MCF 10A (cell line): ENCODE measurements around the gene VRK3. TPM values are rescaled to one million over a fixed set of nuclear protein-coding genes. Genes with fewer than 3 reads are reported as not detected.

Experiments
- BruUV-seq: library from RNA; stranded (reverse); fragments of 400-500 nt; replicated peaks from 2 replicates; lab custom pipeline; 2021; lab: Mats Ljungman, UMichigan
- CTCF ChIA-PET: fragments of 300-600 bp; sonication (Branson Sonifier 250); formaldehyde crosslinking; extraction: SDS; loops from one replicate; lab custom pipeline; 2021; ENCODE audit warnings: antibody characterized with exemption, inconsistent platforms; lab: Yijun Ruan, JAX
- POLR2A ChIA-PET: fragments of 300-600, 350-650 bp; sonication (Branson Sonifier 250); formaldehyde crosslinking; extraction: SDS; loops from one replicate; lab custom pipeline; 2020; ENCODE audit warnings: antibody characterized with exemption, inconsistent platforms; lab: Yijun Ruan, JAX
- DNase-seq: peaks from one replicate; pipeline ENCODE4 v3.0.0-alpha.2; 2018; ENCODE audit not compliant: unreplicated experiment
- H3K27ac Mint-ChIP-seq: one replicate; pipeline ENCODE4 v1.8.0; 2022; ENCODE audit warnings: mild to moderate bottlenecking, low read depth, mixed read lengths; ENCODE audit not compliant: unreplicated experiment
- H3K27me3 Mint-ChIP-seq: one replicate; pipeline ENCODE4 v1.8.0; 2022; ENCODE audit warnings: mixed read lengths; ENCODE audit not compliant: insufficient read depth, unreplicated experiment
- H3K36me3 Mint-ChIP-seq: one replicate; pipeline ENCODE4 v1.8.0; 2022; ENCODE audit warnings: mild to moderate bottlenecking, moderate library complexity, mixed read lengths; ENCODE audit not compliant: insufficient read depth, unreplicated experiment
- H3K4me1 Mint-ChIP-seq: one replicate; pipeline ENCODE4 v1.8.0; 2022; ENCODE audit warnings: mixed read lengths; ENCODE audit not compliant: insufficient read depth, unreplicated experiment
- H3K4me3 Mint-ChIP-seq: one replicate; pipeline ENCODE4 v1.8.0; 2022; ENCODE audit warnings: mild to moderate bottlenecking, moderate library complexity, mixed read lengths; ENCODE audit not compliant: unreplicated experiment
- H3K9me3 Mint-ChIP-seq: one replicate; pipeline ENCODE4 v1.8.0; 2022; ENCODE audit warnings: mixed read lengths; ENCODE audit not compliant: unreplicated experiment
- CTCF ChIP-seq: fragments of 200-600 bp; IDR thresholded peaks from one replicate; pipeline ENCODE4 v1.8.0; 2022; ENCODE audit warnings: antibody characterized with exemption, mild to moderate bottlenecking; ENCODE audit not compliant: unreplicated experiment
- intact Hi-C: fragments of 100-400 bp; cut with micrococcal nuclease; formaldehyde crosslinking; loops from 2 replicates; pipeline ENCODE4 v1.14.1; 2022
- total RNA-seq: library from RNA; stranded (reverse); gene quantifications from 2 replicates; pipeline ENCODE4 v1.2.3, GENCODE V29; 2022

The VRK3 gene
- total RNA-seq, 1 experiment from 2014 or later, result 24.7 TPM

- ChIA-PET CTCF (interaction anchor here (0.6 to 2.8 kb wide), 5 partner anchors 10 to 1961 kb away, joined by 3 to 11 read pairs (median 3); partner anchors contain the start of gene ZNF615), POLR2A (interaction anchor here (0.6 kb wide), 1 partner anchor 384 kb away, joined by 4 read pairs; no protein-coding TSS in a partner anchor)
- Mint-ChIP-seq H3K27me3 (no peaks in the 10 kb centered on the region), H3K4me3 (no peak overlapping the region), H3K4me1 (no peaks in the 10 kb centered on the region), H3K36me3 (peaks cover 56% of the 10 kb centered on the region), H3K27ac (no peak overlapping the region), H3K9me3 (peaks cover 39% of the 10 kb centered on the region)
- no peak for DNase-seq
- intact Hi-C loops, result no loop called here
- no peak for TF ChIP-seq CTCF
- BruUV-seq, result no TSS peak
These were observed 22.5 kb upstream of the VRK3 start for GRCh38 chr19:50047671-50048070.

DNA sequence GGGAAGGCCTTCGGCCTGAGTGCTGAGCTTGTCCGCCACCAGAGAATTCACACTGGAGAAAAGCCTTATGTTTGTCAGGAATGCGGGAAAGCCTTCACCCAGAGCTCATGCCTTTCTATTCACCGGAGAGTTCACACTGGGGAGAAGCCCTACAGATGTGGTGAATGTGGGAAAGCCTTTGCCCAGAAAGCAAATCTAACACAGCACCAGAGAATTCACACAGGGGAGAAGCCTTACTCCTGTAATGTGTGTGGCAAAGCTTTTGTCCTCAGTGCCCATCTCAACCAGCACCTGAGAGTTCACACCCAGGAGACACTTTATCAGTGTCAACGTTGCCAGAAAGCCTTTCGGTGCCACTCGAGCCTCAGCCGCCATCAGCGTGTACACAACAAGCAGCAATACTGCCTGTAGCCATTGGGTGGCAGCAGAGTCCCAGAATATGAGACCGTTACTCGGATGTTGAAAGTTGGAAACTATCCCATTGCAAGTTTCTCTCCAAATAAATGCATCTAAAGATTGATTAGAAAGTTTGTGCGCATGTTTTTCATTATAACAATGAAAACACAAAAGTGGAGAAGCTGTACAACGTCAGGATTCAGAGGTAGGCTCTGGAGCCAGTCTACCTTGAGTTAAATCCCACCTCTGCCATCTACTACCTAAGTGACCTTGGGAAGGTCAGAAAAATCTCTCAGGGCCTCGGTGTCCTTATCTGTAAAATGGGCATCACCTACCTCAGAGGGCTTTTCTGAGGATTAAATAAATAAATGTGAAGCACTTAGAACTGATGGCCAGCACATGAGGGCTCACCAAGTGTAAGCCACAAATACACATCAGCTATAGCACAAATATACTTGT is 21.7 kb upstream of the VRK3 start:
- DNase-seq, result no peak
- no peak overlapping the region for H3K27ac Mint-ChIP-seq
- TF ChIP-seq CTCF, result no peak
- no peaks in the 10 kb centered on the region for H3K4me1 Mint-ChIP-seq
- CTCF ChIA-PET, result interaction anchor here (0.7 to 2.8 kb wide), 3 partner anchors 9 to 1961 kb away, joined by 3 to 11 read pairs (median 4); partner anchors contain the start of gene ZNF615
- no peak overlapping the region for H3K4me3 Mint-ChIP-seq
- peaks cover 47% of the 10 kb centered on the region for H3K9me3 Mint-ChIP-seq
- no TSS peak for BruUV-seq
- POLR2A ChIA-PET, result no interaction called here
- H3K36me3 Mint-ChIP-seq, result peaks cover 64% of the 10 kb centered on the region
- no peaks in the 10 kb centered on the region for H3K27me3 Mint-ChIP-seq
- intact Hi-C loops, result no loop called here

- ChIA-PET CTCF (no interaction called here), POLR2A (no interaction called here)
- Mint-ChIP-seq H3K36me3 (peaks cover 81% of the 10 kb centered on the region), H3K27me3 (no peaks in the 10 kb centered on the region), H3K9me3 (peaks cover 50% of the 10 kb centered on the region), H3K4me1 (no peaks in the 10 kb centered on the region), H3K4me3 (no peak overlapping the region), H3K27ac (no peak overlapping the region)
- DNase-seq, result no peak
- intact Hi-C loops, result no loop called here
- no TSS peak for BruUV-seq
- TF ChIP-seq CTCF, result no peak
These were observed 19.8 kb upstream of the VRK3 start for GRCh38 chr19:50044922-50045321.

DNA sequence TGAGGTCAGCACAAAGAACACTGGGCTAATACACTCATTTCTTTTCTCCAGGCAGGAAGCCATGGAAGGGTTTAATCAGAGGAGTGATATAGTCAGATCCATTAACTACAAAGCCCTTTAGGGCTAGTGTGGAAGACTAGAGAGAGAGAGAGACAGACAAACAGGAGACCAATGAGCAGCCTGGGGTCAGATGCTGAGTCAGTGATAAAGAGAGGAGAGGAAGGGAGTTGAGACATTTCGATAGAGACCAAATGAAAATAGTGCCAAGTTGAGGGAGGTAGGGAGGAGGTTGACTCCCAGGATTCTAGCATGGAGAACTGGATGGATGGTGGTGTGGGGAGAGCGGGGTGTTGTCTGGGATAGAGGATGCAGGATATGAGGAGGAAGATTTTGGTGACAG is 18.8 kb upstream of the VRK3 start:
- TF ChIP-seq CTCF, result no peak
- H3K4me1 Mint-ChIP-seq, result no peaks in the 10 kb centered on the region
- POLR2A ChIA-PET, result no interaction called here
- BruUV-seq, result no TSS peak
- H3K36me3 Mint-ChIP-seq, result peaks cover 90% of the 10 kb centered on the region
- H3K9me3 Mint-ChIP-seq, result peaks cover 50% of the 10 kb centered on the region
- no peak overlapping the region for H3K27ac Mint-ChIP-seq
- DNase-seq, result no peak
- no peak overlapping the region for H3K4me3 Mint-ChIP-seq
- CTCF ChIA-PET, result no interaction called here
- intact Hi-C loops, result no loop called here
- no peaks in the 10 kb centered on the region for H3K27me3 Mint-ChIP-seq
